ENCODE measurements around the gene TBX5.

DNA sequence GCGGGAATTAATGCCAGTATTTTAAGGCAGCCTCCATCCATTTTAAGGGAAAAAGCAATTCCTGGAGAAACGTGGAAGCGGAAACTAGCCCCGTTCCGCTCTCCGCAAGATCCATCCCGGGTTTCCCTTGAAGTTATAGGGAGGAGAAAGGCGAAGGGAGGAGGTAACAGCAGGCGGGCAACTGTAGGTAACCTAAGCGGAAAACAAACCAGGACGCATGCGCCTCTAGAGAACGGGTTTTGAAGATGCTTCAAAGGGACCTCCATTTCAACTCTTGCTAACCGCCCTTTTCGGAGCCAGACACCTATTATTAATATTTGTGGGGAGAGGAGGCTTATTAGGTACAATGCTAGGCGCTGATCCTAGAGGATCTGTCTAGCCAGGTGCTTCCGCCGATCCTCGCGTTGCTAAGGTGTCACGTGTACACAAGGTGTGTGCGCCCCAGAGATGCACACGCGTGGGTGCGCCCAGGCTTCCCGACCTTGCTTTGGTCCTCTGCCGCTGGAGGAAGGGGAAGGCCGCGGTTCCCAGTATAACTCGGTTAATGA lies 6.2 kb downstream of the TBX5 start:
- no peak for TF ChIP-seq CEBPB (IDR thresholded peaks at IDR 0.05)
- no peak for TF ChIP-seq REST (IDR thresholded peaks at IDR 0.05; ENCODE audit: low read depth)
- TF ChIP-seq MAX (IDR thresholded peaks at IDR 0.05), result no peak
- no peak for TF ChIP-seq TCF12 (IDR thresholded peaks at IDR 0.05; ENCODE audit: low read depth)
- no peak for TF ChIP-seq YY1 (IDR thresholded peaks at IDR 0.05; ENCODE audit: low read depth)
- TF ChIP-seq RAD21 (IDR thresholded peaks at IDR 0.05; ENCODE audit: low read depth), result no peak
- no peak for TF ChIP-seq FOXM1 (IDR thresholded peaks at IDR 0.05; ENCODE audit: borderline replicate concordance, low read depth)
- TF ChIP-seq TAF1 (IDR thresholded peaks at IDR 0.05; ENCODE audit: low read depth), result no peak
- TF ChIP-seq EGR1 (IDR thresholded peaks at IDR 0.05), result no peak
